ENCODE data around the gene IL4I1. TPM values are rescaled to one million over a fixed set of nuclear protein-coding genes. Genes with fewer than 3 reads are reported as not detected.
A peak's percentile ranks its signal among the peaks of the same experiment; 100 is the strongest.

IL4I1 gene
- total RNA-seq, 1 experiment from 2014 or later: not detected

DNA sequence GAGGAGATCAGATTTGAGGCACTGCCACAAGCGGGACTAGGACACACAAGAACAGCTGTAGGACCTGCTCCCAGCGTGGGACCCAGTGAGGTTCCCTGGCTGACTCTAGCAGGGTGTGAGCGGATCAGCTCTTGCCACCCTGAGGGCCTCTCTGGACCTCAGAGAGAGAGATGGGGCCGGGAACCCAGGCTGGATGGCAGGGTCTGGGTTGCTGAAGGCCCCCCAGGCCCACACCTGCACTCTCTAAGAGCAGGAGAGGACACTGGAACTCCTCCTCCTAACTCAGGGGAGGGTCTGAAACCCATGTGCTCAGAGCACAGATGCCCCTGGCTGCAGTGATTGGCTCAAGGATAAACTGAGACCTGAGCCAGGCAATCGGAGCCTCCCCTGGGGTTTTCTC lies 13.5 kb upstream of the IL4I1 start:
- DNase-seq (ENCODE audit: low read depth, low spot score): no peak
- in situ Hi-C loops (cut with HindIII; ENCODE audit: low pct_unique_long_range_greater_than_20kb, low sequenced_read_pairs): no loop called here

GRCh38 chr19:49908480-49909420 lies 12.1 kb upstream of the IL4I1 start:
- in situ Hi-C loops (cut with HindIII; ENCODE audit: low pct_unique_long_range_greater_than_20kb, low sequenced_read_pairs): no loop called here
- no peak for DNase-seq (ENCODE audit: low read depth, low spot score)

DNA sequence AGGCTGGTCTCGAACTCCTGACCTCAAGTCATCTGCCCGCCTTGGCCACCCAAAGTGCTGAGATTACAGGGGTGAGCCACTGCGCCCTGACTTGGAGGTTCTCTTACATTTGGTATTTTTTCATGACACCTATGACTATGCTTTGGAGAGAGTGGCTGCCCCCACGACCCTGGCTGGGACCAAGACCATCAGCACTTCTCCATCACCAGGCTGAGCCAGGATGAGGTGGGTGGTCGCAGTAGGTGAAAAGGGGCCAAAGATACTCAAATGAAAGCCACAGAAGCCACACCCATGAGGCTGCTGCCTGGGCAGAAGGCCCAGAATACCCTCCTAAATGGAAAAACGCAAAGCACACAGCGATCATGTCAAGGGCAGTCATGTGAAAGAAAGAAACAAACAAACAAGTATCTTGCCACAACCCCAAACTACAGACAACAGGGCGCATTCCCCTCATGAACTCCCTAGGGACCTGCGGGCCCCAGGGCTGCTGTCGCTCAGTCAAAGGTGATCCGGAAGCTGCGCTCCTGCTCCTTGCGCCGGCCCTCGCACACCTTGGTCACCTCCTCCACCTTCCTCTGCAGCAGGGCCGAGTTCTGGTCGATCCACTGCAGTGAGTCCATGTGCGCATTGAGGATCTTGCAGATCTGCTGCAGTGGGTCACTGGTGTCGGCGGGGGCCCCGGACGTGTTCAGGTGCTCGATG lies 11.2 kb upstream of the IL4I1 start:
- in situ Hi-C loops (cut with HindIII; ENCODE audit: low pct_unique_long_range_greater_than_20kb, low sequenced_read_pairs): no loop called here
- no peak for DNase-seq (ENCODE audit: low read depth, low spot score)

- DNase-seq (ENCODE audit: low read depth, low spot score): no peak
- in situ Hi-C loops (cut with HindIII; ENCODE audit: low pct_unique_long_range_greater_than_20kb, low sequenced_read_pairs): no loop called here
Observed at GRCh38 chr19:49906879-49907564, 10.3 kb upstream of the IL4I1 start.

GRCh38 chr19:49904136-49904535 lies 7.4 kb upstream of the IL4I1 start:
- in situ Hi-C loops (cut with HindIII; ENCODE audit: low pct_unique_long_range_greater_than_20kb, low sequenced_read_pairs): no loop called here
- DNase-seq (ENCODE audit: low read depth, low spot score): no peak

DNA sequence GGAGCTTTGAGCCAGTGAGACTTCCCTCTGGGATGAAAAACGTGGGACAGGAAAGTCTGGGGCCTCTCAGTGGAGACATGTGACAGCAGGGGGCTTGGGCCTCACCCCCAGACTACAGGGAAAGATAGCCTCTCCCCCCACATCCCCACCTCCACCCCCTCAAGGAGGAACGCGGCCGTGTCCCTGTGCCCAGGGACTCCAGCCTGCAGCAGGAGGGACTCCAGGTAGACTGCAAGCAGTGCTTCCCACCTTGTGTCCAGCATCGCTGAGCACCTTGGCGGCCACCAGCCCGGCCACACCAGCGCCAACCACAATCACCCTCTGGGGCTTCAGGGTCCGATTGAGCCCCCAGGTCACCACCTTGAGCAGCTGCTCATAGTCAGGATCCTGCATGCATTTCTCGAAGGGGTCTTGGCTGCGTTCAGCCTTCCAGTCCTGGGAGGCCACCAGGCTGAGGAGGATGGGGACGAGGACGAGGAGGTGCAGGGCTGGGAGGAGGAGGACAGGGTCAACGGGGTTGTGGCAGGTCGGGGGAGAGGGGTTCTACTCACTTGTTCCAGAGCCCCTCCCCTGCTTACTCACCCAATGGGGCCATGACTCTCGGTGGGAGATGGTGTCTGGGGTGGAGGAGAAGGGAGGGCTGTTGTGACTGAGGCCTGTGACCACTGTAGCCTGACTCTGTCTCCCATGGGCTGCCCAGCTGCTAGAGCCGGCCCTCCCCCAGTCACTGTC lies 955 bp downstream of the IL4I1 start:
- in situ Hi-C loops (cut with HindIII; ENCODE audit: low pct_unique_long_range_greater_than_20kb, low sequenced_read_pairs): no loop called here
- DNase-seq (ENCODE audit: low read depth, low spot score): no peak

- in situ Hi-C loops (cut with HindIII; ENCODE audit: low pct_unique_long_range_greater_than_20kb, low sequenced_read_pairs): no loop called here
- DNase-seq (ENCODE audit: low read depth, low spot score): no peak
Observed at GRCh38 chr19:49894879-49895565, 1.7 kb downstream of the IL4I1 start.

DNA sequence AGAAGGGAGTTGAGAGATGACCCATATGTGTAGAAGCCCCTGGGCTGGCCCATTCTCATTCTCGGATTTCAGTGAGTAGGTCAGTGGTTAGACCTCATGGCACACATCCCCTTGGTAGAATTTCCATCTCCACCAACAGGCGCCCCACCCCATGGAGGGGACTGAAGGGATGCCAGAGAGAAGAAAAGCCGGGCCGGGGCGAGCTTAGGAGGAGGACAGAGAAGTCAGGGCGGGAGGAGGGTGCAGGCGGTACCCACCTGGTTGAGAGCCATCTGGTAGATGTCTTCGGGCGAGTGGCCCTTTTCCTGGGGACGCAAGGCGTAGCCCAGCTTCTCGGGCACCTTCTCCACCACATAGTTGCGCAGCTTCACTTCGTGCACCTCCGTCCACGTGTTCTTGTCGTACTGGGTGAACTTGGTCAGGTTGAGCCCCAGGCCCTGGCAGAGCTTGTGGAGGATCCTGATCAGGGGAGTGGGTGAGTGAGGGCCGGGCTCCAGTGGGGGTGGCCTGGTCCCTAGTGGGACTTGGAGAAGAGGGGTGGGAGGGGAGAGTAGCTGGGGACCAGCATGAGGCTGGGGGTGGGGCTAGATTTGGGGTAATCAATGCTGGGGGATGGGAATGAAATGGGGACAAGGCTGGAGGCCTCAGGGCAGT lies 2.5 kb downstream of the IL4I1 start:
- in situ Hi-C loops (cut with HindIII; ENCODE audit: low pct_unique_long_range_greater_than_20kb, low sequenced_read_pairs): no loop called here

DNA sequence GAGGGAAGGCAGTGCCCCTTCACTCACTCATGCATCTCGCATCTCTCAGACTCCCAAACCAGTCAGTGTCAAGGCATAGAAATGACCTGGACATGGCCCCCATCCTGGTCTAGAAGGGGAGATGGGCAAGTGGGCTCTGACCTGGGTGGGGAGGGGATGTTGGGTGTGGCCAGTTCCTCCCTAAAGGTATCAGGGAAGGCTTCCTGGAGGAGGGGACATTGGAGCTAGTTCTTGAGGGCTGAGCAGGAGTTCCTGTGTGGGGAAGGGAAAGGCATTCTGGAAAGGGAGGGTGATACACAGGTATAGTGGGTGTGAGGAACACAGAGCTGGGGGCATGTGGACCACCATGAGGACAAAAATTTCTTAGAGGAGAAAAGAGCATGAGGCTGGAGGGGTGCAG lies 4.0 kb downstream of the IL4I1 start:
- DNase-seq (ENCODE audit: low read depth, low spot score): no peak
- in situ Hi-C loops (cut with HindIII; ENCODE audit: low pct_unique_long_range_greater_than_20kb, low sequenced_read_pairs): no loop called here

More for the DNA sequence above, 2.5 kb downstream of the IL4I1 start:
- DNase-seq (ENCODE audit: low read depth, low spot score): no peak

GRCh38 chr19:49891393-49891792 lies 5.3 kb downstream of the IL4I1 start:
- no peak for DNase-seq (ENCODE audit: low read depth, low spot score)
- in situ Hi-C loops (cut with HindIII; ENCODE audit: low pct_unique_long_range_greater_than_20kb, low sequenced_read_pairs): no loop called here

DNA sequence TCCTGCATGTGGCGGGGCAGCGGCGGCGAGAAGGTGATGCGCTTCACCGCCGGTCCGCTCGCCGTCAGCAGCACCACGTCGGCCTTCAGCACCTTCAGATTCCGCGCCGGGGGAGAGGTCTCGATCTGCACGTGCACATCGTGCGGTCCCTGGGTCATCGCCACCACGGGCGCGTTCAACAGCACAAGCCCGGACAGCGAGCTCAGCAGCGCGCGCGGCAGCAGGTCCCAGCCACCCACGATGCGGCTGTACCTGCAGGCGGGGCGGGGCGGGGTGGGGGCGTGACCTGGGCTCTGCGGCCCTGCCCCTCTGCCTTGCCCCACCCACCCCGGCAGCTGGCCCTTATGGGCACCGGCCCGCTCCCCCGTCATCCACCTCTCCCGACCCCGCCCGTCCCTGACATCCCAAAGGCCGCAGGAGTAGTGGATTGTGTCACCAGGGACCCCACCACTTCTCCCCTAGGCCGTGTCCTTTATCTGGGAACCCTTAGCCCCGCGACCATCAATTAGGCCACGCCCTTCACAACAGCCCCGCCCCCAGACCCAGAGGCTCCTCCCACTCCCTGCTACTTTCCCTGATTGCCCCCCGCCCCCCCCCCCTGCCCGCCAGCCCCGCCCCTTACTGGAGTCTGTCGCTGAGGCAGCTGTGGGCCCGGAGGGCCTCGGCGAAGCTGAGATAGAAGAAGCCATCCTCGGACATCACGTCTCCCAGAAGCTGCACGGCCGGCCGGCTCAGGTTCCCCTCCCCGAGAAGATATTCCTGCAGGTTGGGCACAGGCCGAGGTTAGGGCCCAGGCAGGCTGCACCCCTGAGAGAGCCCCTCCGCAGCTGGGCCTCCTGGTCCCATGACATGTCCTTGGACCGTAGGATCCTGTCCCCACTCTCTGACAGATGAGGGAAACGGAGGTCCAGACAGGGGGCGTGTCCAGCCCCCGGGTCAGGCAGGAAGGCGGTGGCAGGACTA lies 6.1 kb downstream of the IL4I1 start:
- DNase-seq (ENCODE audit: low read depth, low spot score): peak; percentile 36
- in situ Hi-C loops (cut with HindIII; ENCODE audit: low pct_unique_long_range_greater_than_20kb, low sequenced_read_pairs): no loop called here

GRCh38 chr19:49889687-49890348 lies 6.9 kb downstream of the IL4I1 start:
- in situ Hi-C loops (cut with HindIII; ENCODE audit: low pct_unique_long_range_greater_than_20kb, low sequenced_read_pairs): no loop called here
- DNase-seq (ENCODE audit: low read depth, low spot score): peak; percentile 60

GRCh38 chr19:49889038-49889686 lies 7.5 kb downstream of the IL4I1 start:
- no peak for DNase-seq (ENCODE audit: low read depth, low spot score)
- in situ Hi-C loops (cut with HindIII; ENCODE audit: low pct_unique_long_range_greater_than_20kb, low sequenced_read_pairs): no loop called here

DNA sequence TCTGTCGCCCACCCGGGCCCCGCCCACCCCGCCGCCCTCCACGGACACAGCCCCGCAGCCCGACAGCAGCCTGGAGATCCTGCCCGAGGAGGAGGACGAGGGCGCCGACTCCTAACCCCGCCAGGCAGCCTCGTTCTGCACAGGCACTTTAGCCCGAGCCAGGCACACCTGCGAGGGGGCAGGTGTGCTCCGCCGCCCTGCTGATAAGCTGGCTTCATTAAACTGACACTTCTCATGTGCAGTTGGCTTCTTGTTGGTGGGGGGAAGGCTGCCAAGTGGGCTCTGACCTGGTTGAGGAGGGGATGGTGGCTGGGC lies 8.2 kb downstream of the IL4I1 start:
- no peak for DNase-seq (ENCODE audit: low read depth, low spot score)
- in situ Hi-C loops (cut with HindIII; ENCODE audit: low pct_unique_long_range_greater_than_20kb, low sequenced_read_pairs): no loop called here
